ENCODE data around the gene ROBO4. TPM values are rescaled to one million over a fixed set of nuclear protein-coding genes. Genes with fewer than 3 reads are reported as not detected.

ROBO4 gene
- total and polyA plus RNA-seq, 2 of the 13 experiments (the other 11 are each of a cell fraction or from before 2014, with no cell fraction given) = 0.07 to 1.1 TPM

DNA sequence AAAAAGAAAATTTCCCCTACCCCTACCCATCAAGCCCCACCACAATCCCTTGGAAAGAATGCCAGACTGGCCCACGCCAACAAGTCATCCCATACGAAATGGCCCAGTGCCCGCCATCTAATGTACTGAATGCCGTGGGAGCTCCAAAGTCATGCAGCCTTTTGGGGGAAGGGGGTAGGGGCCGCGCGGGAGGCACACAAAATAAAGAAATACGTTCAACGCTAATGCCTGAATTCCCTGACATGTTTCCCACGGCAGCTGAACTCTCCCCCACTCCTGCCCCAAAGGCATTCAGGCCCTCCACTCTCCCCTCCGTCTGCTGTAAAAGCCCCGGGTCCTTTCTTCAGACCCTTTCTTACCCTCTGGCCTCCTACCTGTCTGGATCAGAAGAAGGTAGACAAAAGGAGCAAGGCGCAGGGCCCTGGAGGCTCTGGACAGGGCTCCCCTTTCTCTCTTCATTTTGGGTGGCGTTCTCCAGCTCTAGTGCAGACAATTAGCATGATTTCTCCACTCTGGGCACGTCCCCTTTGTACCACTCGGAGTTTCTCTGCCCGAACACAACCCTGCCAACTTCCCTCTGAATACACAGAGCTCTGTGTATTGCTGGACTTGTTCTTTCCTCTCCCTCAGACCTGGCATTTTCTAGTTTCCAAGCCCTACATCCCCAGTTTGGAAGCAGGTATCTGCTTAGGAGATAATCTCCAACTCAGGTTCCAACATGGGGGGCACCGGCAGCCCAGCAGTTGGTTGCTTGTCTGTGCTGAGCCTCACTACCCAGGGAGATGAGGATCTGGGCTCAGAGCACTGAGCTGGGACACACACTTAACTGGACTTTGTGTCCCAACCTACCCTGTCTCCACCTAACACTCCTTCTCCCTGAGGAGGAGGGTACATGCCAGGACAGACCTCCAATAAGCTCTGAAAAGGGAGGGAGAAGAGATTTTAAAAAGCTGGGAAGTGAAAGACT lies 38.2 kb upstream of the ROBO4 start, which contains the start of gene HEPACAM (continued):
- TF ChIP-seq ZNF646 (CRISPR knock-in tag; IDR thresholded peaks at IDR 0.05) (no peak), MAFF (IDR thresholded peaks at IDR 0.05; ENCODE audit: low read depth, low read length) (no peak), ZNF331 (CRISPR knock-in tag; IDR thresholded peaks at IDR 0.05) (peak; percentile 63; the same call in 1 of the 2 replicates), ZNF10 (CRISPR knock-in tag; IDR thresholded peaks at IDR 0.05; ENCODE audit: borderline replicate concordance, low read depth) (no peak), HDAC1 (CRISPR knock-in tag; IDR thresholded peaks at IDR 0.05) (no peak; the same call in 1 of the 2 replicates), PREB (CRISPR knock-in tag; IDR thresholded peaks at IDR 0.05) (no peak), SKI (IDR thresholded peaks at IDR 0.05; ENCODE audit: partially characterized antibody) (no peak), BRD4 (CRISPR knock-in tag; IDR thresholded peaks at IDR 0.05) (peak; percentile 68; the same call in 1 of the 2 replicates), ETV6 (CRISPR knock-in tag; conservative IDR thresholded peaks at IDR 0.05) (no peak), HNF4G (IDR thresholded peaks at IDR 0.05; ENCODE audit: borderline replicate concordance, low read depth, low read length) (peak; percentile 16; the same call in 1 of the 2 replicates), HNF4G (CRISPR knock-in tag; IDR thresholded peaks at IDR 0.05; ENCODE audit: borderline replicate concordance, low read depth) (no peak)
- TF ChIP-seq, protein P1, sequence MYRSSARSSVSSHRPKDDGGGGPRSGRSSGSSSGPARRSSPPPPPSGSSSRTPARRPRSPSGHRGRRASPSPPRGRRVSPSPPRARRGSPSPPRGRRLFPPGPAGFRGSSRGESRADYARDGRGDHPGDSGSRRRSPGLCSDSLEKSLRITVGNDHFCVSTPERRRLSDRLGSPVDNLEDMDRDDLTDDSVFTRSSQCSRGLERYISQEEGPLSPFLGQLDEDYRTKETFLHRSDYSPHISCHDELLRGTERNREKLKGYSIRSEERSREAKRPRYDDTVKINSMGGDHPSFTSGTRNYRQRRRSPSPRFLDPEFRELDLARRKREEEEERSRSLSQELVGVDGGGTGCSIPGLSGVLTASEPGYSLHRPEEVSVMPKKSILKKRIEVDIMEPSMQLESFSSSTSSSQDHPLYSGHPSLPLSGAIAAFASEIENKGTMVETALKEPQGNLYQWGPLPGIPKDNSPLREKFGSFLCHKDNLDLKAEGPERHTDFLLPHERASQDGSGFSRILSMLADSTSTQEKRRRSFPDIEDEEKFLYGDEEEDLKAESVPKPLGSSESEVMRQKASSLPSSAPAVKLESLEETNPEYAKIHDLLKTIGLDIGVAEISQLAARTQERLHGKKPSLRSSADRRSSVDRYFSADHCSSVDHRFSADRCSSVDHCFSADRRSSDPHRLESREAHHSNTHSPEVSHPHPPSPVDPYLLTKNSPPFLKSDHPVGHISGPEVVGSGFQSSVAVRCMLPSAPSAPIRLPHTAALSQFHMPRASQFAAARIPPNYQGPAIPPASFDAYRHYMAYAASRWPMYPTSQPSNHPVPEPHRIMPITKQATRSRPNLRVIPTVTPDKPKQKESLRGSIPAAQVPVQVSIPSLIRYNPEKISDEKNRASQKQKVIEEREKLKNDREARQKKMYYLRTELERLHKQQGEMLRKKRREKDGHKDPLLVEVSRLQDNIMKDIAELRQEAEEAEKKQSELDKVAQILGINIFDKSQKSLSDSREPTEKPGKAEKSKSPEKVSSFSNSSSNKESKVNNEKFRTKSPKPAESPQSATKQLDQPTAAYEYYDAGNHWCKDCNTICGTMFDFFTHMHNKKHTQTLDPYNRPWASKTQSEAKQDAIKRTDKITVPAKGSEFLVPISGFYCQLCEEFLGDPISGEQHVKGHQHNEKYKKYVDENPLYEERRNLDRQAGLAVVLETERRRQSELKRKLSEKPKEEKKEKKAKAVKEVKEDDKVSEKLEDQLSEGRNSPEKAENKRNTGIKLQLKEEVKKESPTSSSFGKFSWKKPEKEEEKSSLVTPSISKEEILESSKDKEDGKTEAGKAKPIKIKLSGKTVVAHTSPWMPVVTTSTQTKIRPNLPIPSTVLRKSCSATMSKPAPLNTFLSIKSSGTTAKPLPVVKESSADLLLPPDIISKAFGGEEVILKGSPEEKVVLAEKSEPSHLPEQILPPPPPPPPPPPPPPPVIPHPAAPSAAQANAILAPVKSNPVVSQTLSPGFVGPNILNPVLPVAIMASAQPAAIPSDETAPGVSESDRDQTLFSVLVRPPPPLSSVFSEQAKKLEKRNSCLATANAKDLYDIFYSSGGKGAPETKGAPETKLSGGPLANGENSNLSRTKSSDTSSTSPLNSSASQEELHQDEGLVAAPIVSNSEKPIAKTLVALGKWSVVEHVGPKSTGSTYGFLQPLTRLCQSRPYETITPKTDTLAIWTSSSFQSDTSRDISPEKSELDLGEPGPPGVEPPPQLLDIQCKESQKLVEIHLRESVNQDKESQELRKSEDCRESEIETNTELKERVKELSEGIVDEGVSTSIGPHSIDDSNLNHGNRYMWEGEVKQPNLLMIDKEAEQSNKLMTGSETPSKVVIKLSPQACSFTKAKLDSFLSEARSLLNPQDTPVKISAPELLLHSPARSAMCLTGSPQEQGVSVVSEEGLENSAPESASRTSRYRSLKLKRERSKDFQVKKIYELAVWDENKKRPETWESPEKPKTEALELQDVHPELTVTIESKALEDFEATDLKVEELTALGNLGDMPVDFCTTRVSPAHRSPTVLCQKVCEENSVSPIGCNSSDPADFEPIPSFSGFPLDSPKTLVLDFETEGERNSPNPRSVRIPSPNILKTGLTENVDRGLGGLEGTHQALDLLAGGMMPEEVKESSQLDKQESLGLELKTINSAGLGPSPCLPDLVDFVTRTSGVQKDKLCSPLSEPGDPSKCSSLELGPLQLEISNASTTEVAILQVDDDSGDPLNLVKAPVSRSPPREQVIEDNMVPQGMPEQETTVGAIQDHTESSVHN (CRISPR knock-in tag; IDR thresholded peaks at IDR 0.05) = no peak

All from HepG2 (cell line).